MG63 (cell line): ENCODE data around the gene KSR2. TPM values are rescaled to one million over a fixed set of nuclear protein-coding genes. Genes with fewer than 3 reads are reported as not detected.

Experiments used
- DNase-seq: peaks from one replicate; pipeline ENCODE4 v3.0.0-alpha.2; 2020
- H3K27me3 ChIP-seq: fragments of 250-450 bp; sonication (Bioruptor Pico); 2 replicates; pipeline ENCODE4 v1.5.1; 2020; ENCODE audit warnings: mild to moderate bottlenecking, moderate library complexity
- H3K36me3 ChIP-seq: fragments of 250-450 bp; sonication (Bioruptor Pico); 2 replicates; pipeline ENCODE4 v1.5.1; 2020; ENCODE audit warnings: mild to moderate bottlenecking, moderate library complexity
- H3K4me3 ChIP-seq: fragments of 250-450 bp; sonication (Bioruptor Pico); 2 replicates; pipeline ENCODE4 v1.5.1; 2020; ENCODE audit warnings: mild to moderate bottlenecking, moderate library complexity
- H3K9me3 ChIP-seq: fragments of 250-450 bp; sonication (Bioruptor Pico); 2 replicates; pipeline ENCODE4 v1.5.1; 2020; ENCODE audit warnings: mild to moderate bottlenecking, moderate library complexity
- total RNA-seq: library from RNA; depleted of rRNA; stranded (reverse); fragments of >200 nt; shearing (Covaris generic); gene quantifications from 2 replicates; pipeline ENCODE4 v1.2.3, GENCODE V29; 2014; ENCODE audit warnings: low replicate concordance; rRNA removed

Gene KSR2
- total RNA-seq, 1 experiment from 2014 or later, result not detected

- DNase-seq, result no peak
Measured at GRCh38 chr12:117421068-117421752, 547.6 kb downstream of the KSR2 start.

GRCh38 chr12:117417004-117417403, 551.8 kb downstream of the KSR2 start:
- no peak overlapping the region for H3K4me3 ChIP-seq
- no peak for DNase-seq
- no peaks in the 10 kb centered on the region for H3K9me3 ChIP-seq
- no peaks in the 10 kb centered on the region for H3K36me3 ChIP-seq
- no peaks in the 10 kb centered on the region for H3K27me3 ChIP-seq

More at GRCh38 chr12:117421068-117421752, 547.6 kb downstream of the KSR2 start:
- no peaks in the 10 kb centered on the region for H3K36me3 ChIP-seq
- H3K27me3 ChIP-seq, result no peaks in the 10 kb centered on the region
- H3K9me3 ChIP-seq, result no peaks in the 10 kb centered on the region
- H3K4me3 ChIP-seq, result no peak overlapping the region

- DNase-seq, result peak; percentile 65
- H3K27me3 ChIP-seq, result no peaks in the 10 kb centered on the region
- no peaks in the 10 kb centered on the region for H3K9me3 ChIP-seq
- no peak overlapping the region for H3K4me3 ChIP-seq
- no peaks in the 10 kb centered on the region for H3K36me3 ChIP-seq
Measured at GRCh38 chr12:117412465-117413188, 556.2 kb downstream of the KSR2 start.

- Histone ChIP-seq H3K9me3 (no peaks in the 10 kb centered on the region), H3K36me3 (no peaks in the 10 kb centered on the region), H3K4me3 (no peak overlapping the region), H3K27me3 (no peaks in the 10 kb centered on the region)
- no peak for DNase-seq
Measured at GRCh38 chr12:117409286-117409685, 559.5 kb downstream of the KSR2 start.

GRCh38 chr12:117408161-117408791, 560.5 kb downstream of the KSR2 start:
- peak; percentile 79 for DNase-seq
- no peaks in the 10 kb centered on the region for H3K36me3 ChIP-seq
- H3K27me3 ChIP-seq, result no peaks in the 10 kb centered on the region
- H3K9me3 ChIP-seq, result no peaks in the 10 kb centered on the region
- H3K4me3 ChIP-seq, result no peak overlapping the region

- no peaks in the 10 kb centered on the region for H3K36me3 ChIP-seq
- DNase-seq, result no peak
- no peak overlapping the region for H3K4me3 ChIP-seq
- no peaks in the 10 kb centered on the region for H3K9me3 ChIP-seq
- H3K27me3 ChIP-seq, result no peaks in the 10 kb centered on the region
Measured at GRCh38 chr12:117404940-117405339, 563.9 kb downstream of the KSR2 start.

GRCh38 chr12:117404203-117404853, 564.5 kb downstream of the KSR2 start:
- no peaks in the 10 kb centered on the region for H3K9me3 ChIP-seq

GRCh38 chr12:117403586-117404139, 565.1 kb downstream of the KSR2 start:
- no peak for DNase-seq
- Histone ChIP-seq H3K27me3 (no peaks in the 10 kb centered on the region), H3K36me3 (no peaks in the 10 kb centered on the region), H3K9me3 (no peaks in the 10 kb centered on the region), H3K4me3 (no peak overlapping the region)

More at GRCh38 chr12:117404203-117404853, 564.5 kb downstream of the KSR2 start:
- Histone ChIP-seq H3K36me3 (no peaks in the 10 kb centered on the region), H3K27me3 (no peaks in the 10 kb centered on the region), H3K4me3 (no peak overlapping the region)
- DNase-seq, result no peak

Other genes starting within 250 kb of the KSR2 start
- gene RFC5, start 47.7 kb upstream of the KSR2 start, total RNA-seq, result 28.9 and 46.2 TPM in 2 replicates
- 131 and 158 TPM in 2 replicates for gene WSB2, start 92.2 kb upstream of the KSR2 start, total RNA-seq
- gene VSIG10, start 135.0 kb upstream of the KSR2 start, total RNA-seq, result 23.9 and 29.4 TPM in 2 replicates
- gene PEBP1, start 167.1 kb upstream of the KSR2 start, total RNA-seq, result 213 and 258 TPM in 2 replicates